Panc1 (cell line): ENCODE results near the gene DCTN1. TPM values are rescaled to one million over a fixed set of nuclear protein-coding genes. Genes with fewer than 3 reads are reported as not detected.

Experiments used
- total RNA-seq: library from RNA; stranded (reverse); gene quantifications from one replicate; pipeline ENCODE4 v1.2.1, GENCODE V29; 2021; ENCODE audit not compliant: unreplicated experiment

The DCTN1 gene
- total RNA-seq, 1 experiment from 2014 or later = 190 TPM

Other genes with a start within 250 kb of the DCTN1 start
- gene BOLA3, start 232.4 kb downstream of the DCTN1 start, total RNA-seq = 69.7 TPM
- gene MOB1A, start 201.4 kb downstream of the DCTN1 start, total RNA-seq = 184 TPM
- 215 TPM for gene MTHFD2, start 181.7 kb downstream of the DCTN1 start, total RNA-seq
- 1.2 TPM for gene SLC4A5, start 36.9 kb downstream of the DCTN1 start, total RNA-seq
- 3.9 TPM for gene C2orf81, start 41.3 kb upstream of the DCTN1 start, total RNA-seq
- 27.7 TPM for gene WDR54, start 41.4 kb upstream of the DCTN1 start, total RNA-seq
- gene RTKN, start 61.6 kb upstream of the DCTN1 start, total RNA-seq = 83.1 TPM
- 26.5 TPM for gene INO80B, start 74.8 kb upstream of the DCTN1 start, total RNA-seq
- 67.6 TPM for gene WBP1, start 78.1 kb upstream of the DCTN1 start, total RNA-seq
- 79.5 TPM for gene MOGS, start 85.1 kb upstream of the DCTN1 start, total RNA-seq
- gene MRPL53, start 92.4 kb upstream of the DCTN1 start, total RNA-seq = 98.1 TPM
- 24.2 TPM for gene CCDC142, start 102.7 kb upstream of the DCTN1 start, total RNA-seq
- 38.7 TPM for gene TTC31, start 102.8 kb upstream of the DCTN1 start, total RNA-seq
- 9.6 TPM for gene LBX2, start 119.3 kb upstream of the DCTN1 start, total RNA-seq
- gene PCGF1, start 127.4 kb upstream of the DCTN1 start, total RNA-seq = 36.8 TPM
- gene TLX2, start 134.1 kb upstream of the DCTN1 start, total RNA-seq = not detected
- 0.41 TPM for gene DQX1, start 145.9 kb upstream of the DCTN1 start, total RNA-seq
- 142 TPM for gene AUP1, start 149.4 kb upstream of the DCTN1 start, total RNA-seq
- 21.2 TPM for gene HTRA2, start 149.6 kb upstream of the DCTN1 start, total RNA-seq
- gene LOXL3, start 173.6 kb upstream of the DCTN1 start, total RNA-seq = 1.0 TPM
- 6.2 TPM for gene DOK1, start 174.4 kb upstream of the DCTN1 start, total RNA-seq